Keratinocyte (primary cell): ENCODE measurements around the gene SMURF1. TPM values are rescaled to one million over a fixed set of nuclear protein-coding genes. Genes with fewer than 3 reads are reported as not detected.

Experiments used
- DNase-seq: peaks from one replicate; pipeline ENCODE4 v3.0.0-alpha.2; 2011; ENCODE audit warnings: low read depth, missing footprints, low spot score
- FAIRE-seq: peaks from 2 replicates; lab custom pipeline; 2011; peaks lifted over from hg19 to GRCh38; lab: Jason Lieb, UNC
- H2AFZ ChIP-seq: 2 replicates; pipeline ENCODE4 v1.6.0; 2012; ENCODE audit warnings: low read length, control low read depth, inconsistent platforms; ENCODE audit not compliant: control insufficient read depth
- H3K27ac ChIP-seq: 2 replicates; pipeline ENCODE4 v1.5.1; 2011; ENCODE audit warnings: low read length; ENCODE audit not compliant: control insufficient read depth, insufficient read depth
- H3K27me3 ChIP-seq: 3 replicates; pipeline ENCODE4 v1.6.0; 2011; ENCODE audit warnings: low read length; ENCODE audit not compliant: control insufficient read depth, insufficient read depth; ENCODE audit errors: extremely low read depth
- H3K36me3 ChIP-seq, 2 experiments: 2 replicates in 1 of 2; 3 replicates in 1 of 2; pipeline ENCODE4 v1.5.1; 2011; ENCODE audit warnings: low read length in 2 of 2, mild to moderate bottlenecking in 1 of 2; ENCODE audit not compliant: control insufficient read depth in 2 of 2, insufficient read depth in 2 of 2; ENCODE audit errors: extremely low read depth in 1 of 2
- H3K4me1 ChIP-seq: 3 replicates; pipeline ENCODE4 v1.5.1; 2011; ENCODE audit warnings: low read length; ENCODE audit not compliant: control insufficient read depth, insufficient read depth; ENCODE audit errors: extremely low read depth
- H3K4me2 ChIP-seq: 3 replicates; pipeline ENCODE4 v1.6.0; 2011; ENCODE audit warnings: low read depth, low read length; ENCODE audit not compliant: control insufficient read depth, insufficient read depth; ENCODE audit errors: extremely low read depth
- H3K4me3 ChIP-seq, 3 experiments: fragments of 200-600 bp in 1 of 3; sonication (generic) in 1 of 3; 2 replicates in 2 of 3; 3 replicates in 1 of 3; pipeline ENCODE4 v1.5.1; 2011 to 2016; ENCODE audit warnings: low read length in 3 of 3, mild to moderate bottlenecking in 3 of 3, control low read depth in 2 of 3, inconsistent platforms in 1 of 3, low read depth in 1 of 3, mixed read lengths in 1 of 3, mixed run types in 1 of 3, moderate library complexity in 1 of 3; ENCODE audit not compliant: control insufficient read depth in 2 of 3, insufficient read depth in 2 of 3; ENCODE audit errors: extremely low read depth in 1 of 3
- H3K79me2 ChIP-seq: 2 replicates; pipeline ENCODE4 v1.6.0; 2012; ENCODE audit warnings: low read length; ENCODE audit not compliant: control insufficient read depth, insufficient read depth
- H3K9ac ChIP-seq: 3 replicates; pipeline ENCODE4 v1.6.0; 2011; ENCODE audit warnings: low read length; ENCODE audit not compliant: control insufficient read depth, insufficient read depth; ENCODE audit errors: extremely low read depth
- H3K9me1 ChIP-seq: 3 replicates; pipeline ENCODE4 v1.6.0; 2011; ENCODE audit warnings: low read length; ENCODE audit not compliant: control insufficient read depth, insufficient read depth; ENCODE audit errors: extremely low read depth
- H3K9me3 ChIP-seq: 2 replicates; pipeline ENCODE4 v1.5.1; 2012; ENCODE audit warnings: low read depth, low read length; ENCODE audit not compliant: control insufficient read depth
- H4K20me1 ChIP-seq: 3 replicates; pipeline ENCODE4 v1.6.0; 2011; ENCODE audit warnings: low read length; ENCODE audit not compliant: control insufficient read depth, insufficient read depth; ENCODE audit errors: extremely low read depth
- EZH2 ChIP-seq: IDR thresholded peaks from one replicate; pipeline ENCODE4 v1.6.1; 2012; ENCODE audit warnings: inconsistent platforms, mild to moderate bottlenecking, low read length, moderate library complexity
- dilution Hi-C: fragments of 300-500 bp; cut with MboI; formaldehyde crosslinking; loops from one replicate; pipeline ENCODE4 v1.7.0; 2020; ENCODE audit warnings: low sequenced_read_pairs; ENCODE audit not compliant: extremely low pct_ligation_motif_present
- polyA plus RNA-seq, 5 experiments: library from polyadenylated mRNA; depleted of rRNA in 3 of 5; stranded (reverse) in 3 of 5; stranded (forward) in 1 of 5; unstranded in 1 of 5; fragments of >200 nt; gene quantifications; 1 replicate in 1 of 5; 2 replicates in 3 of 5; 3 replicates in 1 of 5; pipeline versions ENCODE4 v1.2.1 to v1.2.3, GENCODE V29; 2011 to 2012; ENCODE audit warnings: missing spikeins in 2 of 5, low read depth in 1 of 5, low replicate concordance in 1 of 5
- TF ChIP-seq, protein P1 (sequence below), 3 experiments: IDR thresholded peaks in 1 of 3; conservative IDR thresholded peaks in 1 of 3; optimal IDR thresholded peaks in 1 of 3; 2 replicates in 2 of 3; 3 replicates in 1 of 3; pipeline versions ENCODE3 to v1.5.1; 2011; ENCODE audit warnings: low read length in 3 of 3, mild to moderate bottlenecking in 3 of 3, moderate library complexity in 2 of 3, control low read depth in 1 of 3, inconsistent platforms in 1 of 3; ENCODE audit not compliant: insufficient read depth in 2 of 3; ENCODE audit errors: extremely low read depth in 1 of 3

The SMURF1 gene
- polyA plus RNA-seq, 1 donor (not counting 4 experiments of a cell fraction or from before 2014, with no cell fraction given): 22.2 TPM

DNA sequence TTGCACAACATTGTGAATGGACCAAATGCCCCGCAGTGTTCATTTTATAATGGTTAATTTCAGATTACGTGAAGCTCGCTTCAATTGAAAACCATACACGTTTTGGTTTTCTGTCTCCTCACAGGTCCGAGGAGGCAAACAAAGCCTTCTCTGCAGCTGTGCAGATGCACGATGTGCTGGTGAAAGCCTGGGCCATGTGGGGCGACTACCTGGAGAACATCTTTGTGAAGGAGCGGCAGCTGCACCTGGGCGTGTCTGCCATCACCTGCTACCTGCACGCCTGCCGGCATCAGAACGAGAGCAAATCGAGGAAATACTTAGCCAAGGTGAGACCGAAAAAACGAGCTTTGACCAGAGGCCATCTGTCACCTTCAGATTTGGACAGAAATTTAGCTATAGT is 155.3 kb downstream of the SMURF1 start:
- no peak for TF ChIP-seq EZH2
- TF ChIP-seq, protein P1, sequence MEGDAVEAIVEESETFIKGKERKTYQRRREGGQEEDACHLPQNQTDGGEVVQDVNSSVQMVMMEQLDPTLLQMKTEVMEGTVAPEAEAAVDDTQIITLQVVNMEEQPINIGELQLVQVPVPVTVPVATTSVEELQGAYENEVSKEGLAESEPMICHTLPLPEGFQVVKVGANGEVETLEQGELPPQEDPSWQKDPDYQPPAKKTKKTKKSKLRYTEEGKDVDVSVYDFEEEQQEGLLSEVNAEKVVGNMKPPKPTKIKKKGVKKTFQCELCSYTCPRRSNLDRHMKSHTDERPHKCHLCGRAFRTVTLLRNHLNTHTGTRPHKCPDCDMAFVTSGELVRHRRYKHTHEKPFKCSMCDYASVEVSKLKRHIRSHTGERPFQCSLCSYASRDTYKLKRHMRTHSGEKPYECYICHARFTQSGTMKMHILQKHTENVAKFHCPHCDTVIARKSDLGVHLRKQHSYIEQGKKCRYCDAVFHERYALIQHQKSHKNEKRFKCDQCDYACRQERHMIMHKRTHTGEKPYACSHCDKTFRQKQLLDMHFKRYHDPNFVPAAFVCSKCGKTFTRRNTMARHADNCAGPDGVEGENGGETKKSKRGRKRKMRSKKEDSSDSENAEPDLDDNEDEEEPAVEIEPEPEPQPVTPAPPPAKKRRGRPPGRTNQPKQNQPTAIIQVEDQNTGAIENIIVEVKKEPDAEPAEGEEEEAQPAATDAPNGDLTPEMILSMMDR (optimal IDR thresholded peaks at IDR 0.05 in 1 of 3, IDR thresholded peaks at IDR 0.05 in 1 of 3, conservative IDR thresholded peaks at IDR 0.05 in 1 of 3; ENCODE audit: extremely low read depth in 1 of 3, insufficient read depth in 2 of 3, low read length in 3 of 3): no peak
- H3K9me3 ChIP-seq: no peaks in the 10 kb centered on the region
- no peaks in the 10 kb centered on the region for H3K4me1 ChIP-seq
- H3K9me1 ChIP-seq: no peaks in the 10 kb centered on the region
- no peak overlapping the region for H3K4me2 ChIP-seq
- no peak for DNase-seq
- H4K20me1 ChIP-seq: no peaks in the 10 kb centered on the region
- dilution Hi-C loops: no loop called here
- H3K27me3 ChIP-seq: no peaks in the 10 kb centered on the region
- no peak overlapping the region for H3K4me3 ChIP-seq
- H3K9ac ChIP-seq: no peak overlapping the region
- no peak for FAIRE-seq
- no peak overlapping the region for H3K27ac ChIP-seq
- peaks cover 26 to 47% of the 10 kb centered on the region in 2 experiments for H3K36me3 ChIP-seq
- H3K79me2 ChIP-seq: no peaks in the 10 kb centered on the region
- H2AFZ ChIP-seq: no peak overlapping the region

- Histone ChIP-seq H3K36me3 (peaks cover 27 to 50% of the 10 kb centered on the region in 2 experiments), H3K9me1 (no peaks in the 10 kb centered on the region), H4K20me1 (no peaks in the 10 kb centered on the region), H2AFZ (no peak overlapping the region), H3K79me2 (no peaks in the 10 kb centered on the region), H3K9me3 (no peaks in the 10 kb centered on the region), H3K27ac (no peak overlapping the region), H3K4me1 (no peaks in the 10 kb centered on the region), H3K4me2 (no peak overlapping the region), H3K4me3 (no peak overlapping the region), H3K27me3 (no peaks in the 10 kb centered on the region), H3K9ac (no peak overlapping the region)
- peak; percentile 9 for FAIRE-seq
- no peak for DNase-seq
- TF ChIP-seq, protein P1 (optimal IDR thresholded peaks at IDR 0.05 in 1 of 3, IDR thresholded peaks at IDR 0.05 in 1 of 3, conservative IDR thresholded peaks at IDR 0.05 in 1 of 3; ENCODE audit: extremely low read depth in 1 of 3, insufficient read depth in 2 of 3, low read length in 3 of 3): no peak
- TF ChIP-seq EZH2: no peak
- dilution Hi-C loops: no loop called here
Measured at GRCh38 chr7:98985945-98986344, 158.0 kb downstream of the SMURF1 start.
